D721Med (cell line): ENCODE measurements around the gene EIF6.

Source experiments
- DNase-seq: peaks from one replicate; pipeline ENCODE4 v3.0.0; 2011; ENCODE audit warnings: low spot score; ENCODE audit not compliant: insufficient read length
- FAIRE-seq: peaks from 2 replicates; lab custom pipeline; 2011; peaks lifted over from hg19 to GRCh38; lab: Jason Lieb, UNC
- CTCF ChIP-seq: IDR thresholded peaks from 2 replicates; pipeline ENCODE4 v1.5.1; 2012; ENCODE audit warnings: mild to moderate bottlenecking, control low read depth; ENCODE audit not compliant: insufficient read depth; ENCODE audit errors: missing control alignments

The EIF6 gene

GRCh38 chr20:35303735-35304491, 19.3 kb upstream of the EIF6 start:
- DNase-seq (peak; percentile 78), FAIRE-seq (no peak)
- TF ChIP-seq CTCF = peak; percentile 89

GRCh38 chr20:35303382-35303734, 18.8 kb upstream of the EIF6 start:
- TF ChIP-seq CTCF = no peak
- no peak for DNase-seq
- no peak for FAIRE-seq

- no peak for FAIRE-seq
- DNase-seq = no peak
- TF ChIP-seq CTCF = no peak
Observed at GRCh38 chr20:35302421-35303335, 18.1 kb upstream of the EIF6 start.

GRCh38 chr20:35301426-35301825, 16.9 kb upstream of the EIF6 start:
- no peak for TF ChIP-seq CTCF
- no peak for DNase-seq
- no peak for FAIRE-seq

- no peak for DNase-seq
- FAIRE-seq = no peak
- TF ChIP-seq CTCF = no peak
Observed at GRCh38 chr20:35300469-35301262, 16.1 kb upstream of the EIF6 start.

- TF ChIP-seq CTCF = no peak
- DNase-seq = no peak
- FAIRE-seq = no peak
Observed at GRCh38 chr20:35299780-35300179, 15.2 kb upstream of the EIF6 start.
